PC-3 (cell line): Measurements from ENCODE around the gene SH2D6. TPM values are rescaled to one million over a fixed set of nuclear protein-coding genes. Genes with fewer than 3 reads are reported as not detected.
"Not testable (repeated sequence)": the region's sequence is repeated elsewhere in the genome, so short reads cannot be mapped to it uniquely, and the experiment has no call there.

Experiments used
- ATAC-seq: fragments of 200-7000 bp; cut with Tn5 transposase; 2 replicates; pipeline ENCODE4 v1.9.1; 2020; ENCODE audit warnings: mild to moderate bottlenecking, moderate library complexity
- BruUV-seq: library from RNA; stranded (reverse); fragments of 400-500 nt; replicated peaks from 2 replicates; lab custom pipeline; 2021; lab: Mats Ljungman, UMichigan
- CTCF ChIA-PET: fragments of 300-600 bp; sonication (Branson Sonifier 250); formaldehyde crosslinking; loops from one replicate; lab custom pipeline; 2022; ENCODE audit warnings: antibody characterized with exemption; lab: Charles Lee
- POLR2A ChIA-PET: fragments of 300-600 bp; sonication (Branson Sonifier 250); formaldehyde crosslinking; loops from one replicate; lab custom pipeline; 2022; ENCODE audit warnings: antibody characterized with exemption; ENCODE audit not compliant: unreplicated experiment; lab: Charles Lee
- DNase-seq: peaks from one replicate; pipeline ENCODE4 v3.0.0-alpha.2; 2015
- H2AFZ ChIP-seq: fragments of 300-600 bp; sonication (generic); 2 replicates; pipeline ENCODE4 v1.6.0; 2016; ENCODE audit warnings: antibody characterized with exemption, low read length
- H3F3A ChIP-seq: fragments of 300-600 bp; sonication (generic); one replicate; pipeline ENCODE4 v1.6.0; 2017; ENCODE audit warnings: antibody characterized with exemption, low read length, control low read depth, mild to moderate bottlenecking; ENCODE audit not compliant: unreplicated experiment
- H3K27ac ChIP-seq: fragments of 300-600 bp; sonication (generic); 2 replicates; pipeline ENCODE4 v1.5.1; 2016; ENCODE audit warnings: mild to moderate bottlenecking, low read length
- H3K27me3 ChIP-seq: fragments of 300-600 bp; sonication (generic); 2 replicates; pipeline ENCODE4 v1.6.1; 2016; ENCODE audit warnings: low read length, mixed read lengths
- H3K36me3 ChIP-seq: fragments of 300-600 bp; sonication (generic); 2 replicates; pipeline ENCODE4 v1.6.1; 2016; ENCODE audit warnings: low read depth, mixed run types, low read length, mixed read lengths
- H3K4me1 ChIP-seq: fragments of 300-600 bp; sonication (generic); 2 replicates; pipeline ENCODE4 v1.5.1; 2016; ENCODE audit warnings: low read length; ENCODE audit not compliant: insufficient read depth
- H3K4me2 ChIP-seq: fragments of 300-600 bp; sonication (generic); 2 replicates; pipeline ENCODE4 v1.6.0; 2016; ENCODE audit warnings: low read length
- H3K4me3 ChIP-seq: fragments of 300-600 bp; sonication (generic); 2 replicates; pipeline ENCODE4 v1.5.1; 2016; ENCODE audit warnings: mild to moderate bottlenecking, low read length, mixed read lengths
- H3K79me2 ChIP-seq: fragments of 300-600 bp; sonication (generic); 2 replicates; pipeline ENCODE4 v1.6.1; 2017; ENCODE audit warnings: low read length, mixed read lengths
- H3K9ac ChIP-seq: fragments of 300-600 bp; sonication (generic); 2 replicates; pipeline ENCODE4 v1.6.0; 2016; ENCODE audit warnings: mild to moderate bottlenecking, low read length
- H3K9me2 ChIP-seq: fragments of 300-600 bp; sonication (generic); replicated peaks from 2 replicates; pipeline ENCODE4 v1.6.1; 2016; ENCODE audit warnings: mixed run types, low read length, mixed read lengths
- H3K9me3 ChIP-seq: fragments of 300-600 bp; sonication (generic); 2 replicates; pipeline ENCODE4 v1.6.1; 2016; ENCODE audit warnings: low read length, mixed read lengths
- H4K20me1 ChIP-seq: fragments of 300-600 bp; sonication (generic); 2 replicates; pipeline ENCODE4 v1.6.1; 2016; ENCODE audit warnings: low read length, mixed read lengths
- CTCF ChIP-seq: fragments of 300-600 bp; sonication (generic); conservative IDR thresholded peaks from 2 replicates; pipeline ENCODE4 v1.5.1; 2017; ENCODE audit warnings: antibody characterized with exemption, low read depth, mild to moderate bottlenecking, low read length
- EZH2 ChIP-seq: fragments of 300-600 bp; sonication (generic); IDR thresholded peaks from one replicate; pipeline ENCODE4 v1.6.1; 2017; ENCODE audit warnings: antibody characterized with exemption, mild to moderate bottlenecking, low read length; ENCODE audit not compliant: unreplicated experiment
- EZH2phosphoT487 ChIP-seq: fragments of 300-600 bp; sonication (generic); IDR thresholded peaks from 2 replicates; pipeline ENCODE4 v1.6.1; 2018; ENCODE audit warnings: mild to moderate bottlenecking, antibody characterized with exemption, low read length, borderline replicate concordance
- intact Hi-C: fragments of 100-400 bp; cut with micrococcal nuclease; formaldehyde crosslinking; loops from 2 replicates; pipeline ENCODE4 v1.9.0; 2023
- total RNA-seq: library from RNA; depleted of rRNA; stranded (reverse); fragments of >200 nt; gene quantifications from 2 replicates; pipeline ENCODE4 v1.2.3, GENCODE V29; 2014

Gene SH2D6
- total RNA-seq, 1 experiment from 2014 or later: not detected

- intact Hi-C loops: no loop called here
- Histone ChIP-seq H3F3A (no peaks in the 10 kb centered on the region), H3K9ac (no peak overlapping the region), H3K36me3 (peaks cover 7% of the 10 kb centered on the region; the same call in 1 of the 2 replicates), H3K79me2 (no peaks in the 10 kb centered on the region), H3K9me2 (no peaks in the 10 kb centered on the region), H3K27me3 (no peaks in the 10 kb centered on the region), H3K4me2 (no peak overlapping the region), H3K4me3 (no peak overlapping the region), H4K20me1 (no peaks in the 10 kb centered on the region), H2AFZ (no peak overlapping the region), H3K4me1 (peaks cover 3% of the 10 kb centered on the region; the same call in 1 of the 2 replicates), H3K9me3 (no peaks in the 10 kb centered on the region), H3K27ac (no peak overlapping the region)
- TF ChIP-seq CTCF (no peak), EZH2 (no peak), EZH2phosphoT487 (no peak)
- no TSS peak for BruUV-seq
- CTCF ChIA-PET: no interaction called here
- ATAC-seq (no peak), DNase-seq (no peak)
- POLR2A ChIA-PET: no interaction called here
These were observed 38.5 kb upstream of the SH2D6 start for GRCh38 chr2:85380048-85380447.

GRCh38 chr2:85383151-85383550 lies 35.4 kb upstream of the SH2D6 start:
- ATAC-seq, DNase-seq: not testable (repeated sequence)

GRCh38 chr2:85383850-85384249 lies 34.7 kb upstream of the SH2D6 start:
- intact Hi-C loops: no loop called here
- Histone ChIP-seq H3K79me2 (no peaks in the 10 kb centered on the region), H2AFZ (no peak overlapping the region), H3F3A (no peaks in the 10 kb centered on the region), H3K4me1 (no peaks in the 10 kb centered on the region), H3K4me2 (no peak overlapping the region), H3K27ac (no peak overlapping the region), H4K20me1 (no peaks in the 10 kb centered on the region), H3K4me3 (no peak overlapping the region), H3K27me3 (no peaks in the 10 kb centered on the region), H3K9me2 (no peaks in the 10 kb centered on the region), H3K9ac (no peak overlapping the region), H3K9me3 (no peaks in the 10 kb centered on the region), H3K36me3 (peaks cover 13% of the 10 kb centered on the region)
- no peak for DNase-seq
- TF ChIP-seq EZH2phosphoT487 (no peak), EZH2 (no peak), CTCF (no peak)
- BruUV-seq: no TSS peak
- CTCF ChIA-PET: no interaction called here
- no peak for ATAC-seq
- POLR2A ChIA-PET: no interaction called here

More at GRCh38 chr2:85383151-85383550, 35.4 kb upstream of the SH2D6 start:
- H3K79me2 ChIP-seq, H3F3A ChIP-seq, H3K4me2 ChIP-seq, POLR2A ChIA-PET, BruUV-seq, CTCF ChIA-PET, H2AFZ ChIP-seq, H3K9me2 ChIP-seq, H3K27me3 ChIP-seq, H3K27ac ChIP-seq, intact Hi-C loops, H3K4me3 ChIP-seq, H3K9ac ChIP-seq, H3K9me3 ChIP-seq, H4K20me1 ChIP-seq, H3K4me1 ChIP-seq: not testable (repeated sequence)
- peaks cover 10% of the 10 kb centered on the region for H3K36me3 ChIP-seq
